Right lung (tissue), 5 donors: ENCODE results near the gene TANGO6. TPM values are rescaled to one million over a fixed set of nuclear protein-coding genes. Genes with fewer than 3 reads are reported as not detected.

Source experiments
- DNase-seq, 2 donors: peaks; one replicate each; pipeline ENCODE4 v3.0.0-alpha.2; 2013
- polyA plus RNA-seq, 5 donors: library from polyadenylated mRNA; unstranded; fragments of 120-200 nt; gene quantifications; one replicate each; pipeline versions ENCODE4 v1.2.1 to v1.2.3, GENCODE V29; 2013; ENCODE audit warnings: inconsistent platforms in 1 of 5, low replicate concordance in 1 of 5; ENCODE audit not compliant: insufficient read length in 5 of 5, insufficient read depth in 1 of 5

Gene TANGO6
- polyA plus RNA-seq, 5 donors: 6.5 to 8.3 (median 7.9) TPM

GRCh38 chr16:69094501-69094900 is 251.2 kb downstream of the TANGO6 start:
- no peak for DNase-seq

DNA sequence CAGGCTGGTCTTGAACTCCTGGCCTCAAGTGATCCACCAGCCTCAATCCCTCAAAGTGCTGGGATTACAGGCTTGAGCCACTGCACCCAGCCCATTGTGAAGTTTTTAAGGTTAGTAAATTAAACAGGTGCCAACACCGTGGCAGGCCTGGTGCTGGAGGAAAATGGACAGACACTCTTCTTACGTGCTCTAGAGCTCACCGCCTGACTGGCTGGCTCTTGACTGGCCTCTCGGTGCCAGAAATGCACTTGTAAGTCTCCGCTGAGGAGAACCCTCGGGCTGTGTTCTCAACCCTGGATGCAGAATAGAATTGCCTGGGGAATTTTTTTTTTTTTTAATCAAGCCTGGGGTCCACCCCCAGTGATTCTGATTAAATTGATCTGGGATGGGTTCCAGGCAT is 251.9 kb downstream of the TANGO6 start:
- no peak for DNase-seq

- DNase-seq: peak; percentile 51 to 56
Measured at GRCh38 chr16:69100071-69100691, 256.9 kb downstream of the TANGO6 start.

DNA sequence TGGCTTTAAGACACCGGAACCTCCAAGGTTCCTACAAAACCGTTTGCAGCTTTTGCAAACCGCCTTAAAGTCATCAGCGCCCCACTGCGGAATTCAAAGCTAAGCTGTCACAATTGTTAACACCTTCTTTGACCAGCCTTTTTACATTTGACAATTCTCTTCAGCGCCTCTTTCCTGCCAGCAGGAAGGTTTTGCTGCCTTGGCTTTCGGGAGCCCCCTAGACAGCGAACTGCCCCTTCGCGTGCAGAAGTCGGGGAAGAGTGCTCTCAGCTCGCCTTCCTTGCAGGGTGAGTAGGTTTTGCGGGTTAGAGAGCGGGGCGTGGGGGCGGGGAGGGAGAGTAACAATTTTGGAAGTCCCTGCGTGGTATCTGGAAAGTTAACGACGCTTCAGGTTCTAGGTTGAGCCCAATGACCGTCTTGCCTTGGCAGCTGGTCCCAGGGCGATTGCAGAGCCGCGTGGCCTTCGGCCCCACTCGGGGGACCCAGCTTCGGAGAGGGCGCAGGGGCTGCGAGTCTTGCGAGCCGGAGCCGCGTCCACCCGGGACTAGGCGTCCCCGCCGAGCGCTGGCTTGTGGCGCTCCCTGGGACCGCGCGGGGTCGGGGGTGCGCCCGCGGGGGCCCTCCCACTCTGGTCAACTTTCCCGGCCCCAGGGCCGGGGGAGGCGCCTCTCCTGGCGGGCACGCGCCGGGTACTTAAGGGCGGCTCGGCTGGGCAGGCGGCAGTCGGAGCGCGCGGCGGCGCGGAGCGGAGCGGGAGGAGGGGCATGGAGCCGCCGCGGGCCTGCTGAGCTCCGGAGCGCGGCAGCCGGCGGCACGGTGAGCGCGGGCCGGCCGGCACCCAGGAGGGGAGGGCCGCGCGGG is 262.4 kb downstream of the TANGO6 start, which contains the start of gene HAS3:
TSS of gene HAS3 (plus strand) at position 153 of the 861 bp plus-strand sequence. CDS start 3,743 bp downstream, outside the sequence.
- peak in 1 of 2 donors; percentile 60 for DNase-seq

- DNase-seq: no peak
Measured at GRCh38 chr16:69106491-69107315, 263.4 kb downstream of the TANGO6 start.

DNA sequence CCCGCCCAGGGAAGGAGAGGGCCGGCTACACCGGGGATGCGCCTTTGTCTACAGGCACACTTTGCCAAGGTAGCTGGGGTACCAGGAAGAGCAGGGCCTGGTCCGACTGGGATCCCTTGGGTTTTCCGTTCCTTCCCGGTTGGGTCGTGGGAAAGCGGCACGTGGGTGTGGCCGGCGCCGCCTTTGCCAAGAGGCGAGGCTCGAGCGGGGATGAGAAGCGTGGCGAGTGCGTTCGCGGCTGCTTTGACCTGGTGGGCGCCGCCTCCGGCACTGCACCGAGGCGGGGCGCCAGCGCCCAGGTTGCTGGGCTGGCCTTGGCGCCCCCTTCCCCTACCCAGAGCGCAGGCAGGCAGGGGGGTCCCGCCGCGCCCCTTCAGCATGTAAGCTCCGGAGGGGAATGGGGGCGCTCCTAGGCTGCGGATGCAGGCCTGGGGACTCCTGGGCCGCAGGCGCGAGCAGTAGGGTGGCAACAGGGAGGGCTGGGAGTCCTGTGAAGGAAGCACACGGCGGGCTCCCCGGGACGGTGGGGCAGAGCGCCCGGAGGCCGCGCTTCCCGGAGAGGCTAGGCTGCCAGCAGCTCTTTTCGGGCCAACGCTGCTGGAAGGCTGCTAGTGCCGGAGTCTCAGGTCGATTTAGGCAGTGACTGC is 264.1 kb downstream of the TANGO6 start:
- no peak for DNase-seq

GRCh38 chr16:69108064-69108904 is 265.0 kb downstream of the TANGO6 start:
- no peak for DNase-seq

- no peak for DNase-seq
Measured at GRCh38 chr16:69108905-69109252, 265.5 kb downstream of the TANGO6 start.

- DNase-seq: no peak
Measured at GRCh38 chr16:69109486-69110270, 266.3 kb downstream of the TANGO6 start.

DNA sequence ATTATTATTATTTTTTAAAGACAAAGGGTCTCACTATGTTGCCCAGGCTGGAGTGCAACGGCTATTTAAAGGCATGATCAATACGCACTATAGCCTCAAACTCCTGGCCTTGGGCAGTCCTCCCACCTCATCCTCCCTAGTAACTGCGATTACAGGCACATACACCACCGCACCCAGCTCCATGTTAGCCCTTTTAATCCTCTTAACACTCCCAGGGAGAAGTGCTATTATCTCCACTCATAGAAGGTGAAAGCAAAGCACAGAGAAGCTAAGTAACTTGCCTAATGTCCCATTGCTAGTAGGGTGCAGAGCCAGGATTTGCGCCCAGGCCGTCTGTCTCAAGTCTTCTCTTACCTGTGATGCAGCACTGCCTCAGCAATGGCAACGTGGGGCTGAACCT is 267.1 kb downstream of the TANGO6 start:
- DNase-seq: no peak

DNA sequence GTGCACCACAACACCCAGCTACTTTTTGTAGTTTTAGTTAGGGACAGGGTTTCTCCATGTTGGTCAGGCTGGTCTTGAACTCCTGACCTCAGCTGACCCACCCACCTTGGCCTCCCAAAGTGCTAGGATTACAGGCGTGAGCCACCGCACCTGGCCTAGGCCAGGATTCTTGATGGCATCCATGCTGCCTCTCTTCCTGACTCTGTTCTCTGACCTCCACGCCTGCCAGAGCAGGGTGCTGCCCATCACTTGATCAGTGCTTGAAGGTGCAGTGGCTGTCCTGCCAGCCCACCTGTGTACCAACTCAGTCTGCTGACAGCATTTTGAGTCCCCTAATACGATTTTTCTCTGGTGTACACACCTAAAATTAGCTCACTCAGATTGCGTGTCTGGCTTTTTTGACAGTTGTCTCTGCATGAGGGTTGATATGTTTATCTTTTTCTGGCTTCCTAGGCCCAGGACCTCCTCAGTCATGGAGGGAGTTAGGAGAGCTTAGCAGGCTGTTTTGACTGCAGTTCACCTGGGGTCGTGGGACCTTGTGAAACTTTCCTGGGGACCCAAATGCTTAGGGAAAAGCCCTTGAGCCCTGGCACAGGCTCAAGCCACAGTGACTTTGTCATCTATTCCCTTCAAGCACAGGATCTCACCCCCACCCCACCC is 268.0 kb downstream of the TANGO6 start:
- no peak for DNase-seq

- no peak for DNase-seq
Measured at GRCh38 chr16:69111876-69112230, 268.5 kb downstream of the TANGO6 start.

GRCh38 chr16:69112285-69113129 is 269.2 kb downstream of the TANGO6 start:
- no peak for DNase-seq

- no peak for DNase-seq
Measured at GRCh38 chr16:69113216-69113615, 269.9 kb downstream of the TANGO6 start.

DNA sequence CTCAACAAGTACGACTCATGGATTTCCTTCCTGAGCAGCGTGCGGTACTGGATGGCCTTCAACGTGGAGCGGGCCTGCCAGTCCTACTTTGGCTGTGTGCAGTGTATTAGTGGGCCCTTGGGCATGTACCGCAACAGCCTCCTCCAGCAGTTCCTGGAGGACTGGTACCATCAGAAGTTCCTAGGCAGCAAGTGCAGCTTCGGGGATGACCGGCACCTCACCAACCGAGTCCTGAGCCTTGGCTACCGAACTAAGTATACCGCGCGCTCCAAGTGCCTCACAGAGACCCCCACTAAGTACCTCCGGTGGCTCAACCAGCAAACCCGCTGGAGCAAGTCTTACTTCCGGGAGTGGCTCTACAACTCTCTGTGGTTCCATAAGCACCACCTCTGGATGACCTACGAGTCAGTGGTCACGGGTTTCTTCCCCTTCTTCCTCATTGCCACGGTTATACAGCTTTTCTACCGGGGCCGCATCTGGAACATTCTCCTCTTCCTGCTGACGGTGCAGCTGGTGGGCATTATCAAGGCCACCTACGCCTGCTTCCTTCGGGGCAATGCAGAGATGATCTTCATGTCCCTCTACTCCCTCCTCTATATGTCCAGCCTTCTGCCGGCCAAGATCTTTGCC is 271.1 kb downstream of the TANGO6 start:
- no peak for DNase-seq

DNA sequence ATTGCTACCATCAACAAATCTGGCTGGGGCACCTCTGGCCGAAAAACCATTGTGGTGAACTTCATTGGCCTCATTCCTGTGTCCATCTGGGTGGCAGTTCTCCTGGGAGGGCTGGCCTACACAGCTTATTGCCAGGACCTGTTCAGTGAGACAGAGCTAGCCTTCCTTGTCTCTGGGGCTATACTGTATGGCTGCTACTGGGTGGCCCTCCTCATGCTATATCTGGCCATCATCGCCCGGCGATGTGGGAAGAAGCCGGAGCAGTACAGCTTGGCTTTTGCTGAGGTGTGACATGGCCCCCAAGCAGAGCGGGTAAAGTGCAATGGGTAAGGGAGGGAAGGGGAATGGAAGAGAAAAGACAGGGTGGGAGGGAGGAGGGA is 271.6 kb downstream of the TANGO6 start:
- DNase-seq: no peak

- DNase-seq: no peak
Measured at GRCh38 chr16:69115361-69115760, 272.0 kb downstream of the TANGO6 start.

- DNase-seq: no peak
Measured at GRCh38 chr16:69115837-69116236, 272.5 kb downstream of the TANGO6 start.
